Urothelium cell line (cell line): ENCODE data around the gene NMD3.
A peak's percentile ranks its signal among the peaks of the same experiment; 100 is the strongest.

Experiments used
- DNase-seq: peaks from one replicate; pipeline ENCODE4 v3.0.0; 2011; ENCODE audit warnings: low spot score, mixed read lengths
- FAIRE-seq: peaks from 2 replicates; lab custom pipeline; 2011; peaks lifted over from hg19 to GRCh38; lab: Jason Lieb, UNC

Gene NMD3

GRCh38 chr3:161230621-161231171 lies 9.6 kb downstream of the NMD3 start:
- DNase-seq, result no peak
- FAIRE-seq, result no peak

GRCh38 chr3:161231861-161232260 lies 10.8 kb downstream of the NMD3 start:
- DNase-seq, result no peak
- no peak for FAIRE-seq

- no peak for DNase-seq
- no peak for FAIRE-seq
Observed at GRCh38 chr3:161233557-161233956, 12.4 kb downstream of the NMD3 start.

GRCh38 chr3:161236240-161236639 lies 15.1 kb downstream of the NMD3 start:
- FAIRE-seq, result no peak
- no peak for DNase-seq

- FAIRE-seq (no peak), DNase-seq (no peak)
Observed at GRCh38 chr3:161239700-161240099, 18.6 kb downstream of the NMD3 start.

- DNase-seq (no peak), FAIRE-seq (no peak)
Observed at GRCh38 chr3:161244538-161244937, 23.4 kb downstream of the NMD3 start.

GRCh38 chr3:161247049-161247448 lies 25.9 kb downstream of the NMD3 start:
- DNase-seq (no peak), FAIRE-seq (no peak)

- FAIRE-seq, result no peak
- DNase-seq, result no peak
Observed at GRCh38 chr3:161250116-161250515, 29.0 kb downstream of the NMD3 start.

- no peak for FAIRE-seq
- no peak for DNase-seq
Observed at GRCh38 chr3:161251716-161252115, 30.6 kb downstream of the NMD3 start.

GRCh38 chr3:161252143-161252542 lies 31.0 kb downstream of the NMD3 start:
- FAIRE-seq (no peak), DNase-seq (no peak)

GRCh38 chr3:161253711-161254110 lies 32.6 kb downstream of the NMD3 start:
- FAIRE-seq (no peak), DNase-seq (no peak)

- DNase-seq, result no peak
- no peak for FAIRE-seq
Observed at GRCh38 chr3:161254861-161255260, 33.8 kb downstream of the NMD3 start.

- FAIRE-seq, result no peak
- DNase-seq, result peak; percentile 15
Observed at GRCh38 chr3:161263057-161263456, 41.9 kb downstream of the NMD3 start.

GRCh38 chr3:161264852-161265251 lies 43.7 kb downstream of the NMD3 start:
- FAIRE-seq (no peak), DNase-seq (peak; percentile 11)

- no peak for FAIRE-seq
- DNase-seq, result no peak
Observed at GRCh38 chr3:161265916-161266571, 44.9 kb downstream of the NMD3 start.

- peak; percentile 17 for DNase-seq
- FAIRE-seq, result no peak
Observed at GRCh38 chr3:161266731-161267150, 45.6 kb downstream of the NMD3 start.

GRCh38 chr3:161267646-161268045 lies 46.5 kb downstream of the NMD3 start:
- no peak for FAIRE-seq
- no peak for DNase-seq

GRCh38 chr3:161268601-161269000 lies 47.5 kb downstream of the NMD3 start:
- DNase-seq (no peak), FAIRE-seq (no peak)

GRCh38 chr3:161270991-161271390 lies 49.9 kb downstream of the NMD3 start:
- FAIRE-seq, result no peak
- DNase-seq, result no peak

GRCh38 chr3:161271646-161272045 lies 50.5 kb downstream of the NMD3 start:
- FAIRE-seq, result no peak
- no peak for DNase-seq

GRCh38 chr3:161272524-161272923 lies 51.4 kb downstream of the NMD3 start:
- no peak for FAIRE-seq

GRCh38 chr3:161273589-161274218 lies 52.6 kb downstream of the NMD3 start:
- FAIRE-seq, result no peak

More at GRCh38 chr3:161272524-161272923, 51.4 kb downstream of the NMD3 start:
- no peak for DNase-seq

More at GRCh38 chr3:161273589-161274218, 52.6 kb downstream of the NMD3 start:
- no peak for DNase-seq
